NCI-H2107 (cell line): ENCODE measurements around the gene CDH13.

Experiments
- DNase-seq: peaks from one replicate; lab custom pipeline; 2025; lab: John Stamatoyannopoulos, UW

The CDH13 gene

GRCh38 chr16:82845116-82845515 is 218.3 kb downstream of the CDH13 start:
- no peak for DNase-seq

DNA sequence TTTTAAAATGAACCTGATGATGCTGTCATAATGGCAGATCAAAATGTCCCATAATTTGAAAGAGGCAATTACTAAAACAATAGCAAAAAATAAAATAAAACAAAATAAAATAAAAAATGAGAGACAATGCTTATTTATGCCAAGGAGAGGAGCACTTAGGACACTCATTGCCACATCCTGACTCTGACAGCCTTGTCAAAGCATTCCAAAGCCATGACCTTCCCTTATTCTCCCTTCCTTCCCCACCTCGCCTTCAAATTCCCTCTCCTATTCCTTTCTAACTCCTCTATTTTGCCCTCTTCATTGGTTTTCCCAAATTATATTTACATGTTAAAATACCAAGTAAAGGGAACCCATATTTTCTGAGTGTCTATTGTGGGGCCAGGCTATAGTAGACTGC is 220.0 kb downstream of the CDH13 start:
- no peak for DNase-seq

GRCh38 chr16:82848013-82848412 is 221.2 kb downstream of the CDH13 start:
- no peak for DNase-seq

- DNase-seq: no peak
Observed at GRCh38 chr16:82852388-82853008, 225.7 kb downstream of the CDH13 start.

GRCh38 chr16:82855471-82855870 is 228.7 kb downstream of the CDH13 start:
- DNase-seq: no peak

DNA sequence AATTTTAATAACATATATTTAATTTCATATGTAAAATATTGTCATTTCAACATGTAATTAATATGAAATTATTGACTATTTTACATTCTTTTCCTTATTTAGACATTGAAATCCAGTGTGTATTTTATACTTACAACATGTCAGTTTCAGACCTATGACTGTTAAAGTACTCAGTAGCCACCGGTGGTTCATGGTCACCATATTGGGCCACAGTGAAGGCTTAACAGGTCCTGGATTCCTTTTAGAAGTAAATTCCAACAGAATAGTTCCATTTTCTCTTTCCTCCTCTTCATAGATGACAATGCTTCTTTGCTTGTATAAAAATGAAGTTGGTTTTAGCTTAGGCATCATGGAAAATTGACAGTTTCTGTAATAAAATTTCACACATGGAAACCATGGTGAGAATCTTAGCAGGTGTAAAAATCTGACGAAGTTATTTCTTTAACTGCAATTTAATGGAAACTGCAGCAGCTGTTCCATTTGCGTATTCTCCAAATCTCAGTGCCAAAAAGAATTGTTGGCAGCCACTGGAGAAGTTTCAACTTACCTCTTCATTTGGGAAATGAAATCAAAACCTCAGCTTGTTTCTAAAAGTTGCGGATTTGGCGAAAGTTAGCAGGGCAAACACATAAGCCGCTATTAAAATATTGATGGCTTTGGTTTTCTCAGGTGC is 231.1 kb downstream of the CDH13 start:
- no peak for DNase-seq

DNA sequence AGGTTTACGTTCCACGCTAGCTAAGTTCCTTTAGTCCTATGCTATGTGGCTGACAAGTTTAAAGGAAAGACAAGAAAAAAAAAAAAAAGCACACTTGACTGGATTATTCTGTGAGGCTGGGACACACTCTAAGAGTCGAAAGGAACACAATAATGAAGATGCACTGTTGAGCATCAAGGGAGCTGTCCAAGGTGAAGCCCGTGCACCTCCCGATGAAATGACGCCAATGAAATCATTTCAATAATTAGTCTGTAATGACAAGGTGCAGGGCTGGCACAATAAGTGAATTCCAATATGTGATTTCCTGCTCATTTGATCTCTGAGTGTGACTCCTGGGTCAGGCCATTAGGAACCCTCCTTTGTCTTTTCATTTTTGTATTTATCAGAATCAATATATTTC is 232.9 kb downstream of the CDH13 start:
- DNase-seq: no peak

- DNase-seq: no peak
Observed at GRCh38 chr16:82860071-82860470, 233.3 kb downstream of the CDH13 start.

- no peak for DNase-seq
Observed at GRCh38 chr16:82862057-82862456, 235.3 kb downstream of the CDH13 start.

DNA sequence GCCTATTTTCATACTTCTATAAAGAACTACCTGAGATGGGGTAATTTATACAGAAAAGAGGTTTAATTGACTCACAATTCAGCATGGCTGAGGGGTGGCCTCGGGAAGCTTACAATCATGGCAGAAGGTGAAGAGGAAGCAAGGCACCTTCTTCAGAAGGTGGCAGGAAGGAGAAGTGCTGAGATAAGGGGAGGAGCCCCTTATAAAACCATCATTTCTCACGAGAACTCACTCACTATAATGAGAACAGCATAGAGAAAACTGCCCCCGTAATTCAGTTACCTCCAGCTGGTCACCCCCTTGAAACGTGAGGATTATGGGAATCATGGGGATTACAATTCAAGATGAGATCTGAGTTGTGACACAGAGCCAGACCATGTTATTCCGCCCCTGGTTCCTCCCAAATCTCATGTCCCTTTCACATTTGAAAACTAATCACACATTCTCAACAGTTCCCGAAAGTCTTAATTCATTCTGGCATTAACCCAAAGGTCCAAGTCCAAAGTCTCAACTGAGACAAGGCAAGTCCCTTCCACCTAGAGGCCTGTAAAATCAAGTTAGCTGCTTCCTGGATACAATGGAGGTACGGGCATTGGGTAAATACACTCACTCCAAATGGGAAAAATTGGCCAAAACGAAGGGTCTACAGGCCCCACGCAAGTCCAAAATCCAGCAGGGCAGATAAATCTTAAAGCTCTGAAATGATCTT is 237.7 kb downstream of the CDH13 start:
- no peak for DNase-seq

- DNase-seq: no peak
Observed at GRCh38 chr16:82865412-82865811, 238.6 kb downstream of the CDH13 start.

DNA sequence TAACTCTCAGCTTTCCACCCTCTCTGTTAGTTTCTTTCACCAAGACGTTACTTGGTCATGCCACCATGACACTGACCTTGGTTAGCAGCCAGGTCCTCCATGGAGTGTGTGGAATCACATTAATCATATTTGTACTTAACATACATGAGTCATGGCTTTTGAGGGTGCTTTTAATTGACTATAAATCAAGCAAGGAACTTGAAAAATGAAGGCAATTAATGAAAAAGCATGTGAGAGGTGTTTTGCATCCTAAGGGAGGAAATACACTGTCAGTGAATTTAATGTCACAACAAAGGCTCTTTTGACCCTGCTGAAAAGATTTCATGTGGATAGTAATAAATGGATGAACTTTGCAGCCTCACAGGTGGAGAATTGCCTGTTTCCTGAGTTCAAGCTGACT is 240.7 kb downstream of the CDH13 start:
- DNase-seq: no peak

DNA sequence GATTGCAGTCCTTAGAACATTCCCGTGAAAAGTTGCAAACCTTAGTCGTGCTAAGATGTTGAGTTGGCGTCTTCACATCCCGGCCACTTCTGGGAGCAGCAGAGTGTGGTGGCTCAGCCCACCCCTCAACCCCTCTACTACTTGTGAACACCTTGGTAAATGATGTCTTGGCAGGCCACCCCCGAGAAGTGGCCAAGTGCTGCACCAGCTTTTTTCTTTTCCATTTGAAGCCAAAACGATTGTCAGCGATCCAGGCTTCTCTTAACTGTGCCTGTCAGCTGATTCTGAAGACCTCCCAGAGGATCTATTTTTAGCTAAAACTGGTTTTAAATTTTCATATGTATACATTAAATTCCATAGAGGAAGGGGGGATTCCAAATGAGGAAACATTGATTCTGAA is 247.5 kb downstream of the CDH13 start:
- DNase-seq: no peak

- no peak for DNase-seq
Observed at GRCh38 chr16:82874672-82875071, 247.9 kb downstream of the CDH13 start.

DNA sequence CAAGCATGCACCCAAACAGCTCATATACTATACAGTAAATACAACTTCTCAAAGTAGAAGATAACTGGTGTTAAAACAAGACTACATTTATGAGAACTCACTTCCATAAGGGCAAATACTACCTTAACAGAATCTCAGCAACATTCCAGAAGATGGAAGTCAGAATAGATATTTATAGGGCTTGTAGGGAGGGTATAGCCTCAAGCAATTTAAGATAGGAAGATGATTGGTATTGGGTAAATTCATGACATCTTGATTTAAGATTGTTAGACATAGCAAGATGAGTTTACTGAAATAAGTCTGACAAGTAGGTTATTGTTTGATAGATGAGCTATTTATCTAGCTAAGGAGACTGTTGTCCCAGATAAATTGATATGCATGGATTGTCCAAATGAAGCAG is 250.2 kb downstream of the CDH13 start:
- no peak for DNase-seq

DNA sequence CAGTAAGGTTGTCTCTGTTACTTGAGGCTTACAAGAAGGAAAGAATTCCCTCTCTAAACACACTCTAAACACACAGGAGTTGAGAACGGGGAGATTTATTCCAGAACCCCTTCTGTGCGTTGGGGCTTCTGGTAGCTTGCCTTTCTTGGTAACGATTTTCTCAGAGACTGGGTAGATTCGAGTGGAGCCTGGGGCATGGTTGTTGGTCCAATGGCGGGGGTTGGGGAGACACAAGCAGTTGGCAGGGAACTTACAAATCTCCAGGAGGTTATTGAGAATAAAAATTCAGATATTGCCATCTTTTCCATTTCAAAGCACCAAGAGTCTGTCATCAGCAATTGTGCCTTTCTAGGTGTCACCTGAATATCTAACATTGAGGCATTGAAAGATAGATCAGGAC is 251.7 kb downstream of the CDH13 start:
- DNase-seq: no peak

DNA sequence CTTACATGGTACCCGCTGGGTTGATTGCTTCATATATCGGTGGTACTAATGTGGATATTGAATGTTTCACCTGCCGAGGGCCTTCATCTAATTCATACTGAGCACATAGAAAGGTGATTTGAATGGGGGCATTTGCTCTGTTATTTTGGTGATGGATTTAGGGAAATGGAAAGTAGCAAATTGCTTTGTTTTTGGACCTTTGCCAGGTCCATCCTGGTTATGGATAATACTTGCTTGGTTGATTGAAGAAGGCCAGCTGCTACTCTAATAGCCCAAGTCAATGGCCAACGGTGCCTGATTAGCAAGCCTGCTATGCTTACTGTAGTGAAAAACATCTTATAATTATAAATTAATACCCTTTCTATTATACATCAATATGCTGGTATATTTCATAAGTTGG is 253.6 kb downstream of the CDH13 start:
- DNase-seq: no peak

GRCh38 chr16:82881516-82881915 is 254.7 kb downstream of the CDH13 start:
- DNase-seq: no peak

DNA sequence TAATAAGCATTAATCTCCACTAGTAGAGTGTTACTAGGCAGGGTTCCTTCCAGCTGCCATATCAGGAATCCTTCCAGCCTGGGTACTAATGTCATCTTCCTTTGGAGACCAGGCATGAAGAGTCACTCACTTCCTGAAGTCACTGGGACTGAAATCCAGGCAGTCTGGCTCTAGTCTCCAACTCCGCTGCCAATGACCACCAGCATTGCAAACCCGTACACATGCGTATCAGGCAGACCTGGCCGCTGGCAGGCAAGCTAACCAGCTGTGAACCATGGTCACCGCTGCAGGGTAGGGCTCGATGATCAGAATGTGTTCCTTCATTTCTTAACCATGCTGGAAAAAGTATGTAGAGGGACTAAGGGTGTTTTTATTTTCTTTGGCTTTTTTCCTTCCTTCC is 255.5 kb downstream of the CDH13 start:
- no peak for DNase-seq

DNA sequence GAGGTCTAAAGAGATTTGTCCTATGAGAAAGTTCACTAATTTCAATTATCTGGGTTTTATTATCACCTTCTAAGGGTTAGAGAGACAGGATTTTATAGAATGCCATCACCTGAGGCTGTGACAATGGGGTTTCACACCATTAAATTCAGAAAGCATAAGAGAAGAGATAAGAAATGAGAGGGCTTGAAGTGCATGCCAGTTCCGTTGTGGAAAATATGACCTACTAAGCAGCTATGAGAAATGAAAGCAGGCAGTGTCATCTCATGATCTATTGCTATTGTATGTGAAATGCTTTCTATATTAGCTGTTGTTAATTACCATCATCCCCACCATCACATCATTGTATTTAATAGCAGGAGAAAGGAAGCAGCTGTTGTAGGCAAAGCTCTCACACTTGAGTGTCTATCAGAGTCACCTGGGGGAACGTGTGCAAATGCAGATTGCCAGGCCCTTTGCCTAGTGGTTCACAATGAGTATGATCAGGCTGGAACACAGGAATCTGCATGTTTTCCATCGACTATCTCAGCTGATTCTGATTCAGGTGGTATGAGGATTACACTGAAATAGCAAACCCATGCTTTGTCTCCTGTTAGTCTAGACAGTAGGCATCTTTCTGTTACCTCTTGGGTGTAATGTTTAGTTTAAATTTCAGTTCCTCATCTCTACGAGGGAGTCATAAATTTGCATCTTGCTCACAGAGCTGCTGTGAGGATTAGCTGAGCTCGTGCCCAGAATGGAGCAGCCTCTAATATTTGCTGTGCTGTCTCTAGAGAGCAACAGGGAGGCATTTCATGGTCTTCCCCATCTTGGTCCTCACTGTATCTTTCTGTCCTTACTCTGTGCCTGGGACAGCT is 256.4 kb downstream of the CDH13 start:
- DNase-seq: no peak

GRCh38 chr16:82884320-82884898 is 257.6 kb downstream of the CDH13 start:
- no peak for DNase-seq

GRCh38 chr16:82886146-82886545 is 259.4 kb downstream of the CDH13 start:
- DNase-seq: no peak
